PC-9 (cell line): Measurements from ENCODE around the gene C3AR1.

Experiments
- CTCF ChIP-seq: fragments of 200-600 bp; sonication (generic); conservative IDR thresholded peaks from 2 replicates; pipeline ENCODE4 v1.6.1; 2017; ENCODE audit warnings: mixed run types, antibody characterized with exemption, mild to moderate bottlenecking, moderate library complexity
- EZH2 ChIP-seq: fragments of 200-600 bp; sonication (generic); IDR thresholded peaks from 2 replicates; pipeline ENCODE4 v1.8.0; 2017; ENCODE audit warnings: antibody characterized with exemption, low read depth

GRCh38 chr12:8040791-8041190, 25.4 kb downstream of the C3AR1 start:
- no peak for TF ChIP-seq EZH2
- no peak for TF ChIP-seq CTCF
